NAMALWA (cell line): Measurements from ENCODE around the gene ADGRG1.
A peak's percentile ranks its signal among the peaks of the same experiment; 100 is the strongest.

Experiments used
- DNase-seq: peaks from one replicate; pipeline ENCODE4 v3.0.0-alpha.2; 2015; ENCODE audit warnings: low spot score

Gene ADGRG1

DNA sequence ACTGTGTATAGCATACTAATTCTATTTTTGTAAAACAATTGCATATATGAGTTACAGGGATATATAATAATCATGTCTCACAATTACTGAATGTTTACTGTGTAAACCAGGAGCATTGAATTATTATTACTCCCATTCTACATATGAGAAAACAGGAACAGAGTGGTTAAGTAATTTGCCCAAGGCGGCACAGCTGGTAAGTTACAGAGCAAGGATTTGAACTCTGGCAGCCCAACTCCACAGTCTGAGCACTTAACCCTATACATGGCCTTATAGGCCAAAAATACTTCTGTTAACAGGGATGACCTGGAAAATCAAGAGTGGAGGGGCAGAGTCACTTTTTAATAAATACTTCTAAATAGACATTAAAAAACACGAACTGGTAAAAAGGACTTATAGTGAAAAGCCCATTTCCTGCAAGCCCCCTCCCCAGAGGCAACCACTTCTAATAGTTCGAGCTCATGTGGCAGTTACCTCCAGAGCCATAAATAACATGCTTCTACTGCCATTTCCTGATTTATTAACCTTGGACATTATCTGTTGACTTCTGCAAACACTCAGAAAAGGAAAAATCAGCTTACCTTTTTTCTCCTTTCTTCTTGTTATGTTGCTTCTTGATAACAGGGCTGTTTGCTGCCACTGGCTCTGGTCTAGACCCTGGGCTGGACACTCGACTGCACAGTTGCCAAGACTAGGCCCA is 22.1 kb upstream of the ADGRG1 start:
- no peak for DNase-seq

DNA sequence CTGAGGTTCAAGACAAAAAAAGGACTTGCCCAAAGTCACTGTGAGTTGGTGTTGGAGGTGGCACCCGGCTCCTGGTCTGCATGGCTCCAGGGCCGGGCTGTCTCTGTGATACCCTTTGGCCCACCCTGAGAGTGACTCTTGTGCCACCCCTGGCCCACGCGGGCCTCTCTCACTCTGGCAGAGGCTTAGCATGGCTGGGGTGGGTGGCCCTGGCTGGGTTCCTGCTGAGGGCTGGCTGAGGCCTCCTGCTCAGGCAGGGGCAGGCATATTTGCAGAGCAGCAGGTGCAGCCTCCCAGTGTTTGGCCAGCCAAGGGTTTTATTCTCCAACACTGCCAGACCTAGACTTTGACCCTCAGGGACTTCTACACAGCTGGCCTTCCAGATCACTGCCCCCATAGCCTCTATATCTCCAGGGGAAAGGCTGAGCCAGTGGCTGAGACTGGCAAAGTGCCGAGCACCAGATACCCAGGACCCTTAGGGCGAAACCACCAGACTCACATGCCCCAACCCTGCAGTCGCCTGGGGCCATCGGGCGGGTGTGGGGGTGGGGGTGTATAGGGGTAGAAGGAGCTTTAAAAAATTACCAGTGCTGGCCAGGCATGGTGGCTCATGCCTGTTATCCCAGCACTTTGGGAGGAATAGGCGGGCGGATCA is 21.5 kb upstream of the ADGRG1 start:
- no peak for DNase-seq

DNA sequence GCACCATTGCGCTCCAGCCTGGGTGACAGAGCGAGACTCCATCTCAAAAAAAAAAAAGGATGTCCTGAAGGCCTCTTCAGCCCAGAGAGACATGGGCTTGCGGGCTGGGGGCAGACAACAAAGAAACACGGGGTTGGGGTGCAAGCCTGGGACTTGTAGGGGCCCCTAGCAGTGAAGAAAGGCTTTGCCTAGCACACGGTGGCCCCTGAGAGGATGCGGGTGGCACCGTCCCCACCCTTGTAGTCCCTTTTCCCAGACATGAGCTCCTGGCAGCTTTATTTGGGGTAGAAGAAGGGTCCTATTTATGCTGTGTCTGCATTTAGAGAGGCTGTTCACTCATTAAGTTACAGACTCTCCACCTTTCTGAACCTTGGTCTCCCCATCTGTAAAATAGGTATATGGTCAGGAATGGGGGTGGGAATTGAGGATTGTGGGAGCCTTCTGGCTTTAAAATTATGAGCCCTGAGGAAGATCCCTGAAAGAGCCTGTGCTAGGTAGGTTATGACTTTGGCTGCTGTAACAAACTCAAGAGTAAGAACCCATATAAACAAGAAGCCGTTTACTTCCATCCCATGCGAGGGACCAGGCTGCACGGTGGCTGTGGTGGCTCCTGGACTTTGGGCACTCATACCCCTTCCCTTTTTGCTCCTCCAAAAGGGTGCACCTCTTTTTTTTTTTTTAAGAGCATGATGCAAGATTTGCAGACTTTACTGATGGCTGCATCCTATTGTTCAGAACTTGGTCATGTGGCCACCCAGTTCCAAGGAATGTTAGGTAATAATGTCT is 20.6 kb upstream of the ADGRG1 start:
- DNase-seq, result no peak

DNA sequence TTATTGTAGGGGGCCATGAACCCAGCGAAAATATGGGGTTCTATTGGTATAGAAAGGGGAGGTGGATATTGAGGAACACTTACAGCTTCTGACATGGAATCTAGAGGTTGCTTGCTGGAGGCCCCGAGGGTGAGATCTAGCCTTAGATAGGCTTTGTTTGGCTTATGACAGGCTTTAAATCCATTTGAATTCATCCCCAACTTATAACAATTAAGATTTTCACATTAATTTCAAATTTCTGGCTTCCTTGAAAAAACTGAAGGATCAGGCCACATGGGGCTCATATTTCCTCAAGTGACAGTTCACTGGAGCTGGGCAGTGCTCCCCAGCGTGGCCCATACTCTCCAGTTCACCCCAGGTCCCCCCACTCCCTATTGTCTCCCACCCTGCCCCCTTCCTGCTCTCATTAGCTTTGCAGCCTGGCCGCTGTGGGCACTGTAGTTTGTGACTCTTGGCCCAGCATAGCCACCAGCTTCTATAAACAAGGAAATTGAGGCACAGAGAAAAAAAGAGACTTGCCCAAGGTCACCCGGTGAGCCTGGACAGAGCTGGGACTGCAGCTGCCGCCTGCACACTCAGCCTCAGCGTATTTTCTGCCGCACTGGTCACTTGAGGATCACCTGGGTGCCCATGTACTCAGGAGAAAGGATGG is 19.8 kb upstream of the ADGRG1 start:
- DNase-seq, result no peak

DNA sequence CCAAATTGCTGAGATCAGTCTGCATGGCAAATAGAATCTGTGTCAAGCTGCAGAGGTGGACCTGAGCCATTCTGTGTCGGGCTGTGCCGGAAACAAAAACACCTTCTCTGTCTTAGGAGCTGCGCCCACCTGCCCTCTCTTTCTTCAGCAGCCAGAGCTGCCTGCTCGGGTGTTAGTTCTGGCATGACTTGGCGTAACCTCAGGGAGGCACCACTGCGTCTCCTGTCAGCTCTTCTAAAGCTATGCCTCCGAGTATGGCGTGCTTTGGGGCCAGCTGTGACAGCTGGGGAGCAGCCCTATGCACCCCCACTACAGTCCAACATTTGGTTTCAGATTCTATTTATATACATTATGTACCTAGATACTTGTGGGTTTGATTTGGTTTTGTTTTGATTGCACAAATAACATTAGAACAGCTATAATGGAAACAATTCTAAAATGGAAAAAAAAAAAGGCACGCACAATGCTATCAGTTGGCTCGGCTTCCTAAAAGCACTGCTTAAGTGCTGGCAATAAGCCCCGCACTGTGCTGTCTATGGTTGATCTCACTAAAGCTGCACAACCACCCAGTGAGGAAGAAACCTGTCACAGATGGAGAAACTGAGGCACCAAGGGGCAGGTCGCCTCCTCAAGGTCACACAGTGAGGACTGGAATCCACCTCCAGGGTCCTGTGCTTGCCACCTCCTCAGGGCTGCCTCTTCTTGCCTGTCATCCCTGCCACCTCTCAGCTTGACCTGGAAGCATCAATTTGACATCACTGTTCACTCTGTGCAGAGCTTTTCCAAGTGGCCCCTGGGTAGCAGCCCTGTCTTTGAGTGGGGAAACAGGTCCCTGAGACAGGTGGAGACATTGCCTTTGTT is 18.7 kb upstream of the ADGRG1 start:
- peak; percentile 72 for DNase-seq

DNA sequence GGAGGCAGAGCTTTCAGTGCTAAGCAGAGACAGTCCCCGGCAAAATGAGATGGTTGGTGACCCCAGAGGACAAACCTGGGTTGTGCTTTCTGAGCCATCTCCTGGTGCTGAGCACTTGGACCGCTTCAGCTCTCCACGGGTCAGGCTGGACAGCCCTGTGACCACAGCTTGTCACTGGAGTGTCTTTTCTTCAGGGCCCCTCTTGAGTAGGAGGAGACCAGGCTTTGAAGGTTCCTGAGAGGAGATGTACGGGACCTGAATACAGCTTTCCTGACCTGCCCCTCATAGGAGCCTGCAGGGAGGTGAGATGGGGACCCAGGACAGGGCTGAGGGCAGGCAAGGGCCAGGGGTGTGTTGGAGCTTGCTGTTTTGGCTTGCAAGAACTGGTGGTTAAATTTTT is 17.8 kb upstream of the ADGRG1 start:
- DNase-seq, result no peak

DNA sequence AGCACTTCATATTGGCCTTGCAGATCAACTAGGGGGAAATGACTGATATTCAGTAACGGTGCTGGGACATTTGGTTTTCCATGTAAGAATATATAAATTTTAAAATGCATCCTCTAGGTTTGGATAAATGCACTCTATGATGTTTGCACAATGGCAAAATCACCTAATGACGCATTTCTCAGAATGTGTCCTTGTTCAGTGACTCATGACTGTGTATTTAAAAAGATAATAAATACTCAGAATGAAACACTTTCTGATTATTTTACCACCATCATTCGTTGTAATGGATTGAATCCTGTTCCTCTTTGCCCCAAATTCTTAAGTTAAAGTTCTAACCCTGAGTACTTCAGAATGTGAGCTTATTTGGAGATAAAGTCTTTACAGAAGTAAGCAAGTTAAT is 17.2 kb upstream of the ADGRG1 start:
- no peak for DNase-seq

DNA sequence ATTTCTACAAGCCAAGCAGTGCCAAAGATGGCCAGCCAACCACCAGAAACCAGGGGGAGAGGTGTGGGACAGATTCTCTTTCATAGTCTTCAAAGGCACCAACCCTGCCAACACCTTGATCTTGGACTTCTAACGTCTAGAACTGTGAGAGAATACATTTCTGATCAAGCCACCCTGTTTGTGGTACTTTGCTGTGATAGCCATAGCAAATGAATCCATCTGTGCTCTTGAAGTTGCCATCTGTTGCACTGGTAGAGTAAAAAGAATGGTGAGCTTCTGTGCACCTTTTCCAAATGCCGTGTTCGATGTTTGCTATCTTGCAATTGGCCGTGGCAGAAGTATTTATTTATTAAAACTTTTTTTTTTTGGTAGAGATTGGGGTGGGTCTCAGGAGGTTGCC is 16.7 kb upstream of the ADGRG1 start:
- DNase-seq, result no peak

DNA sequence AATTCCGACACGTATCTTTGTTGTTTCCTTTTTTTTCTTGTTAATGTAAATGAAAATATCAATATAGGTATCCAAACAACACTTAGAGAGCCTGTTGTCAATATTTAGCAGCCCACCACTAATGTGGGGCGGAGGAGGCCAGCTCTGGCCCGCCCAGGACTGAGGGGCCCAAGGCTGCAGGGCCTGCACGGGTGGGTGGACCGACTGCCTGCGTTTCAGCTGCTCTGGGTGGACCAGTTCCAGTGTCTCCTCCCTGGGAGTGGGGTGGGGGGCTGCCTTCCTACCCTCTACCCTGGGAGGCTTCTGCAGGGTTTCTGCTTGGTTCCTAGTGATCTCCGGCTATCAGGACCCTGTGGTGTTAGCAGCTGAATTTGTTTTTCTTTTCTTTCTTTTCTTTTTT is 15.9 kb upstream of the ADGRG1 start:
- DNase-seq, result no peak

DNA sequence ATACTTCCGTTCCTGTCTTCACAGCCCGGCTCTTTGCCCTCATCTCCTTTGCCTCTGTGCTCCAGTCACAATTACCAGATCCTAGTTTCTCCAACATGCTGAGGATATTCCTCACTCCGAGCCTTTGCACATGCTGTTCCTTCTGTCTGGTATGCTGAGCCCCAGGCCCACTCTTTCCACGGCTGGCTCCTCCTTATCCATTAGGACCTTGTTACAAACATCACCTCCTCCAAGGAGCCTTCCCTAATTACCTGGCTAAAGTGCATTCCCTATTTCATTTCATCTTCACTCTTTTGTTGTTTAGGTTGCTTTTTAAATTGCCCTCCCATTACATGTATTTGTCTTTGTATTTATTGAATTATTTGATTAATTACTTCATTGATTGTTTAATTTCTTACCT is 14.9 kb upstream of the ADGRG1 start:
- DNase-seq, result no peak

DNA sequence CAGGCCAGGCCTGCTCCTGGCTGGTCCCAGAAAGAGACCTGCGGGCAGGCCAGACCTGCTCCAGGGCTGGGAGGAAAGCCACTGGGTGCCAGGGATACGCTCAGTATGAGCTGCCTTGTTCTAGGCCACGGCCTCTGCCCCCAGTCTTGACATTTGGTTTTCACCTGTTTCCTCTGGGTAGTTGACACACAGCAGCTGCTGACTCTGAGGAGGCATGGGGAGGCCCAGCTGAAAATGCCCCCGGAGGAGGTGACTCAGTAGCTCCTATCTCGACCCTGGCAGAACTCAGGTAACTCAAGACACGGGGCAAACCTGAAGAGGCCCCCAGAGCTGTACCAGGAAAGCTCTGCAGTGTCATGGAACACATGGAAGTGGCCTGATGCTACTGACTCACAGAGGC is 13.9 kb upstream of the ADGRG1 start:
- no peak for DNase-seq

DNA sequence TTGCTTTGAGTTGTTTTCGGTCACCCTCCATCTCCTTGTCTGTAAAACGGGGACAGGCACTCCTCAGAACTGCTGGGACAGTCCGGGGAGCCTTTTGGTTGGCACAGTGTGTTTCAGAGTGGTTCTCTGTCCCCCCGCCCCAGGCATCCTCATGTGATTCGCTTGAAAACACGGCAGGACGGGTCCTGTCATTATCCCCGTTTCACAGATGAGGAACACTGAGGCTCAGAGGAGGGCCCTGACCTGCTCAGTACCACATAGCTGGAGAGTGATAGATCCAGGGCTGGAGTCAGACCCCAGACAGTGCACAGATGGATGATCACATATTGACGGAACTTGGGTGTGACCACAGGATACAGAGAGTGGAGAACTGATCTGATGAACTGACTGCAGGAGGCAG is 13.5 kb upstream of the ADGRG1 start:
- DNase-seq, result no peak

DNA sequence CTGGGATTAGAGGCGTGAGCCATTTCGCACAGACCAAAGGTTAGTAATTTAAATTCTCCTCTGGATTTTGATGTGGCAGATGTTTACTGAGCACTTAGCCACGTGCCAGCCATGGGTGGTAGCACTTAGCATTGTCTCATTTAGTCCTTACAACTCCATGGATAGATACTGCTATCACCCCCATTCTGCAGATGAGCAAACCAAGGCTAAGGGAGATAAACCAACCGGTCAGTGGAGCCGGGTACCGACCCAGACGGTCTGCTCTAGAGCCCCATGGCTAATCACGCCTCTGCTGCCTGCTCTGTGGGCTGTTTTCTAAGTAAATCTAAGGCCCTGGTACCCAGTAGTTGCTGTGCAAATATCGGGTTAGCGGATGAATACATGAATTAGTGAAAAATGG is 12.6 kb upstream of the ADGRG1 start:
- no peak for DNase-seq

DNA sequence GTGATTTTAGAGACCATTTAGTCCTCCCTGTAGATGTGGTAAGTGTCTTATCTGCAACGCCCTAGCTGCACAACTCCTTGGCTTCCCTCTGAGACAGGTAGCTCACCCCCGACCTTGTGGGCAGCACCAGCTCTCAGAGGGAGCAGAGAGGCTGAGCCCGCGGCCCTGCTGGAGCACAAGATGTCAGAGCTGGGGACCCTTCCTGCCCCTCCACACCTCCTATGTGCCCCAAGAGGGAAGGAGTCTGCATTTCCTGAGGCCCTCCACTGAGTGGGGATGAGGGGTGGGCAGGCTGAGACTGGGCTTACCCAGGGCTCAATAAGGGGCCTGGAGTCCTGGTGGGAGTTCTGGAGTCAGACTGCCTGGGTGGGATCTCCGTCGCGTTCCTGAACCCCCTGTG is 12.2 kb upstream of the ADGRG1 start:
- DNase-seq, result no peak

DNA sequence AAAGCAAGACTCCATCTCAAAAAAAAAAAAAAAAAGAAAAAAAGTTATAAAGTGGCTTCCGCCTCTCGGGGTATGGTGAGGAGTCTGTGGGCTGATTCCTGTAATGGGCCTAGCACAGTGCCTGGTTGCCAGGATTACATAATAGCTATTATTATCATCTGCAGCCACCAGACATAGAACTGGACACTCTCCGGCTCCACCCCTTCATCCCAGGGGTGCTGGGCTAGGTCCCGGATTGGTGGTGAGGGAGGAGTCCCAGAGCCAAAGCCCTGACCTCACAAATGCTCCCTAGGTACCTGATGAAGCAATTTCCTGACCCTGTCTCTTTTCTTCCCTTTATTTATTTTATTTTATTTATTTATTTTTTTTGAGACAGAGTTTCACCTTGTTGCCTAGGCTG is 11.6 kb upstream of the ADGRG1 start:
- no peak for DNase-seq

DNA sequence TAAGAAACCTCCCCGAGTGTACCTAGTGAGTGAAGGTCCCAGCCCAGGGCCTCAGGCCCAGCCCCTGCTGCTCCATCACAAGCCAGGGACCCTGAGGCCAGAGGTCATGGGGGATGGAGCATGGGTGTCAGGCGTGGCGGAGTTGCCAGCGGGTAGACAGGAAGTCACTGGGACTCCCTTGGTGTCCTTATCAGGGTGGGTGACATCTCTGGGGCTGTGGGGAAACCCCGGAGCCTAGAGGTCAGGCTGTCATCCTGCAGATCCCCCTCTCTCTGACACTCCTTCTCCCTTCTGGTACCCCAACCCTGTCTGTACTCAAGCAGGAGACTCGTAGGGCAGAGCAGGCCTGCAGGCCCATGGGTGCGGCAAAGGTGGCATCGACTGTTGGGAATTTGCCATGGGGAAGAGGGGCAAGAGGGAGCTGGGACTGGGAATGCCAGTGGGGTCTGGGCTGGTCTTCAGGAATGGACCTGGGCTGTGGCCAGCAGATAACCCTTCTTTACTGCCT is 10.8 kb upstream of the ADGRG1 start:
- no peak for DNase-seq

DNA sequence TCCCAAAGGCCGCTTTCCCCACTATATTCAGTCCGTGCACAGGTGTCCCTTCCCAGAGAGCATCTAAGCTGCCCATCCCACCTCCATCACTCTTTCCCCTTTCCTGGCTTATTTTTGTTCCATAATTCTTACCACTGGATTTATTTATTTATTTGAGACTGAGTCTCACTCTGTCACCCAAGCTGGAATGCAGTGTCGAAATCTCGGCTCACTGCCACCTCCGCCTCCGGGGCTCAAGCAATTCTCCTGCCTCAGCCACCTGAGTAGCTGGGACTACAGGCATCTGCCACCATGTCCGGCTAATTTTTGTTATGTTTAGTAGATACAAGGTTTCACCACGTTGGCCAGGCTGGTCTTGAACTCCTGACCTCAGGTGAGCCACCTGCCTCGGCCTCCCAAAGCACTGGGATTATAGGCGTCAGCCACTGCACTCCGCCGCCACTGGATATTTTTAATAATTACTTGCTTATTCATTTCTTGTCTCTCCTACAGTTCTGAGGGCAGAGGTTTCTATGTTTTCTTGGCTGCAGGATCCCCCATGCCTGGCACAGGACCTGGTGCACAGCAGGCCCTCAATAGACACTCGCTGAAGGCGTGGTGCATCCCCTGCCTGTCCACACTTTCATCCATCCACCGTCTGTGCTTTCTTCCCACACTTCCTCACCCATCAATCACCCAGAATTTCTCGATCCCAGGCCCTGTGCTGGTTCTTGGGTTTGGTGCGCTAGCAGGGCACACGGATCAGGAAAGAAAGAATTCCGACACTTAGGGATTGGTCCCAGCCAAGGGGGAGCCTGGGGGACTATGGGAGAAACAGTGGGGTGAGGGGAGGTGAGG is 9.9 kb upstream of the ADGRG1 start:
- DNase-seq, result no peak

DNA sequence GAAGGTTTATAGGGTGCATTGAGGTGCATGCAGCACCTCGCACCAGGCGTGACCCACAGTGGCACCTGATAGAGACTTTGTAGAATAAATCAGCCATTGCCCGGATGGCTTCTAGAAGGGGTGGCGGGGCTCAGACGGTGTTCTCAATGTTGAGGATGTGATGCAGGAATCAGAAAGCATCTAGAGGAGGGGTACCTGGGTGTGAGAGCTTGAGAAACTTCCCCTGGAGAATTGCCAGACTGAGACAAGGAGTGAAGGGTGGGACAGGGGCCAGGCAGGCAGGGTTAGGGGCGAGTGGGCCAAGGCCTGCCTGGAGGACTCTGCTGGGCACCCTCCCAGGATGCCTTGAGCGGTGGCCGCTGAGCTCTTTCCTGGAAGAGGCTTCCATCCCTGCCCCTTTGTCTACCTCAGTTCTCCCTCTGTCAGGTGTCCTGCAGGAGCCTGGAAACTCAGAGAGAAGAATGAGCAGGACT is 9.3 kb upstream of the ADGRG1 start:
- DNase-seq, result no peak

DNA sequence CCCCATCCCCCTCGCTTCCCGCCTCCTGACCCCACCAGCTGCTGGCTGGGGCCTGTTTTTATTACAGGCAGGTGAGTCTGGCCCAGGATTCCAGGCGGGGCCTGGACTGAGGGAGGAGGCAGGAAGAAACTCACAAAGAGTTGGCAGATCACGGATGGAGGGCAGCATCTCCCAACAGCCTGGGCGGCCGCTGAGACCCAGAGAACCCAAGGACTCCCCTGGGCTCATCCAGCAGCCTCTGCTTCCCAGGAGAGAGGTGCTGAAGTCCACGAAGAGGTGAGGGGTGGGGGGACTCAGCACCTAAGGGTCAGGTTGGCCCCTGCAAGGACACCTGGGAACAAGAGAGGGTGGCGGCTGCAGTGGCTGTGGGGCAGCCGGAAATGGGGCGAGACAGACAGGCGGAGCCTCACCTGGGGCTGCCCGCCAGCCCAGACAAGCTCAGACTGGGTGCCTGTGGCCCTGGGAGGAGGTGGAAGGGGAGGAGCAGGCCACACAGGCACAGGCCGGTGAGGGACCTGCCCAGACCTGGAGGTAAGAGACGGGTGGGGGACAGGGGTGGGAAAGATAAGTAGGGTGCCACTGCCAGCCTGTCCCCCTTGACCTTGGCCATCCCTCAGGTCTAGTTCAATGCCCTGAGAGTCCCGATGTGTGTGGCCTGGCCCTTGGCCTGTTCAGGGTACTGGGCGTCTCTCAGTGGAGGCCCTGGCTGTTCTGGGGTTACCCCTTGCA is 8.7 kb upstream of the ADGRG1 start:
- DNase-seq, result no peak
